ENCODE results near the gene NT5C2.

DNA sequence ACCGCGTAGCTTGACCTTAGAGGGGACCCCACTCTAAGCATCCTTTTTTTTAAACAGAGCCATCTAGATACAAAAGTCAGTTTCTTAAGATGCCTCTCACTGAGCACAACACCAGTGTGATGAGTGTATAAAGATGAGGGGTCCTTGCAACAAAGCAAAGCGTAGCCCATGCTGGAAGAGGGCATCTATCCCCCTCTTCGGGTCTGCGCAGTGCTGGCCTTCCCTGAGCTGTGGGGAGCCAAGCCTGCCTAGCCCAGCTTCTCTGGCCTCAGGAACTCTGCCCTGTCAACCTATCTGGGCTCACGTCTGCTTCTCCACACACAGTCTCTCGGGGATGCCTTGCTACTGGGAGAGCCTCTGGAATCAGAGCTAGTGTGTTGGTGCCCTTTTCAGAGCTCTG lies 114.0 kb downstream of the NT5C2 start:
- TF ChIP-seq, protein P1, sequence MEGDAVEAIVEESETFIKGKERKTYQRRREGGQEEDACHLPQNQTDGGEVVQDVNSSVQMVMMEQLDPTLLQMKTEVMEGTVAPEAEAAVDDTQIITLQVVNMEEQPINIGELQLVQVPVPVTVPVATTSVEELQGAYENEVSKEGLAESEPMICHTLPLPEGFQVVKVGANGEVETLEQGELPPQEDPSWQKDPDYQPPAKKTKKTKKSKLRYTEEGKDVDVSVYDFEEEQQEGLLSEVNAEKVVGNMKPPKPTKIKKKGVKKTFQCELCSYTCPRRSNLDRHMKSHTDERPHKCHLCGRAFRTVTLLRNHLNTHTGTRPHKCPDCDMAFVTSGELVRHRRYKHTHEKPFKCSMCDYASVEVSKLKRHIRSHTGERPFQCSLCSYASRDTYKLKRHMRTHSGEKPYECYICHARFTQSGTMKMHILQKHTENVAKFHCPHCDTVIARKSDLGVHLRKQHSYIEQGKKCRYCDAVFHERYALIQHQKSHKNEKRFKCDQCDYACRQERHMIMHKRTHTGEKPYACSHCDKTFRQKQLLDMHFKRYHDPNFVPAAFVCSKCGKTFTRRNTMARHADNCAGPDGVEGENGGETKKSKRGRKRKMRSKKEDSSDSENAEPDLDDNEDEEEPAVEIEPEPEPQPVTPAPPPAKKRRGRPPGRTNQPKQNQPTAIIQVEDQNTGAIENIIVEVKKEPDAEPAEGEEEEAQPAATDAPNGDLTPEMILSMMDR (IDR thresholded peaks at IDR 0.05): no peak
- TF ChIP-seq POLR2A (IDR thresholded peaks at IDR 0.05): no peak
